ENCODE results near the gene KIAA1755.
A peak's percentile ranks its signal among the peaks of the same experiment; 100 is the strongest.

Gene KIAA1755

DNA sequence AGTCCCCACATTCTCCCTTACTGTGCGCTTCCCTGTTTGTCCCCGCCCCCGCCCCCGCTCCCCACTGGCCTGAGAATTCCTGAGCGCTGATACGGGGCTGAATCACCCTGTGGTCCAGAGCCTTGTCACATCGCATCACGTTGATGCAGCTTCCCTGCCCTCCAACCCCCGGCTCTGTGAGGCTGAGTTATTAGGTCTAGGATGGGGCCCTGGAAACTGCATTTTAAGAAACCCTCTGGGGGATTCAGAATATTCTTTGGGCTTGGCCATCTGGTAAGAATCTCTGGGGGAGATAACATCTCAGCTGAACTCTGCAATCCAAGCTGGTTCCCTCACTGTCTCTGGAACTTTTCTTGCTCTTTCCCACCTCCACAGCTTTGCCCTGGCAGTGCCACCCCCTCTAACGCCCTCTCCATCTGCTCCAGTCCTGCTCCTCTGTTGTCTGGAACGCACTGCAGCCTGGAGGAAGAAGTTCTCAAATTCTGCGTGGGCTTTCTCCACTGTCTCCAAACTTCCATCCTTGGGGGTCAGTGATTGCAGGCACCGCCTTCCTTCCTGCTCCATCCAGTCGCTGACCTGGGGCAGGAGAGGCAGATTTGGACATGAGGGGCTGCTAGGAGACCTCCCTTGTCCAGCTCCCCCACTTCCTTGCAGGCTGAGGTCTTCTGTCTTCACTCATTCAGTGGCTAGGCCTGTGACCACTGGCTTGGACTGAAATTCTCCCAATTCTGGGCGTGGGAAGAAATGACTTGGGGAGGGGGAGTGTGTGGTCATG, 42.6 kb downstream of the KIAA1755 start:
- DNase-seq, result no peak

DNA sequence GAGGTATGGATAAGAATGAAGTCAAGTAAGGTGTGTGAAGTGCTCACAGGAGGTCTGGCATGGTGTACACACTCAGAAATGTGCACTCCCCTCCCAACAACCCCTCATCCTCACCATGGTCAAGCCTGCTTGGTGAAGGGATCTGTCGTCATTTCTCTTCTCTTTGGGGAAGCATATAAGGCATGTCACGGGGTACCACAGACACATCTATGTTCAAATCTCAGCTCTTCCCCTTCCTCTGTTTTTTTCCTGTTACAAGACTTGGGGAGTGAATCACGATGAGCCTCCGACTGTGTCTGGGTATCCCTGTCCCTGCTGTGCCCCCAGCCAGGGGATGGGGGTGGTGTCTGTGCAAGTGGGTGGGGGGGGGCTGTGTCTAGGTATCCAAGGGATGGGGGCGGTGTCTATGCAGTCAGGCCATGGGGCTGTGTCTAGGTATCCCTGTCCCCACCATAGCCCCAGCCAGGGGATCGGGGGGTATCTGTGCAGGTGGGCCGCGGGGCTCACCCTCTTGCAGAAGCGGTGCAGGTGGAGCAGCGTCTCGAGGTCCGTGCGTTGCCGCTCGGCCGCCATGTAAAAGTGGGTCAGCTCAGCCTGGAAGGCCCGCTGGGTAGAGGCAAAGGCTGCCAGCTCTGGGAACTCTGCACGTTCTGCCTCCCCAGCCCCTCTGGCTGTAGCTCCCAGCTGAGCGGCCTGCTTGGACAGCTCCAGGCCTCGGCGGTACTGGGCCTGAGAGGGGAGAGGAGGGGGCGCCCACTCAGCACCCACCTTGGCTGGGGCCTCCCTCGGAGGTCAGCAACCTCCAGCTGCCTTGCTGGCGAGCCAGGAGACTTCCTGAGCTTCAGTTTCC, 43.6 kb downstream of the KIAA1755 start:
- DNase-seq, result no peak

DNA sequence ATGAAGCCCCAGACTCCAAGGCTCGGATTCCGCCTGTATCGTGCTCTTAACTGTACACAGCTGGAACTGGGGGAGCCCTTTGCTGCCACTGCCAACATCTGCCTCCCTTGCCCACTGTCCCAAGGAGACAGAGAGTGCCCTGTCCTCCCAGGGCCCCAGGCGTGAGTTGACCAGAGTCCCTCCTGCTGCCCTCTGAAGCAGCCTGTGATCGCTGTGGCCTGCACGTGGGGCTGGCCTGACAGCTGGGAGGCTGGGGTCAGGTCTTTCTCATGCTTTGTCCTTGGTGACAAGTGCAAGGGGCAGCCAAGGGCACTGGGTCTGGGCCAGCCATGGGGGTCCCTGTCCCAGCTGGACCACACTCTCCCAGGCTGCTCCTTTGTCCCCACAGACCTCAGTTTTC, 44.3 kb downstream of the KIAA1755 start:
- DNase-seq, result no peak

DNA sequence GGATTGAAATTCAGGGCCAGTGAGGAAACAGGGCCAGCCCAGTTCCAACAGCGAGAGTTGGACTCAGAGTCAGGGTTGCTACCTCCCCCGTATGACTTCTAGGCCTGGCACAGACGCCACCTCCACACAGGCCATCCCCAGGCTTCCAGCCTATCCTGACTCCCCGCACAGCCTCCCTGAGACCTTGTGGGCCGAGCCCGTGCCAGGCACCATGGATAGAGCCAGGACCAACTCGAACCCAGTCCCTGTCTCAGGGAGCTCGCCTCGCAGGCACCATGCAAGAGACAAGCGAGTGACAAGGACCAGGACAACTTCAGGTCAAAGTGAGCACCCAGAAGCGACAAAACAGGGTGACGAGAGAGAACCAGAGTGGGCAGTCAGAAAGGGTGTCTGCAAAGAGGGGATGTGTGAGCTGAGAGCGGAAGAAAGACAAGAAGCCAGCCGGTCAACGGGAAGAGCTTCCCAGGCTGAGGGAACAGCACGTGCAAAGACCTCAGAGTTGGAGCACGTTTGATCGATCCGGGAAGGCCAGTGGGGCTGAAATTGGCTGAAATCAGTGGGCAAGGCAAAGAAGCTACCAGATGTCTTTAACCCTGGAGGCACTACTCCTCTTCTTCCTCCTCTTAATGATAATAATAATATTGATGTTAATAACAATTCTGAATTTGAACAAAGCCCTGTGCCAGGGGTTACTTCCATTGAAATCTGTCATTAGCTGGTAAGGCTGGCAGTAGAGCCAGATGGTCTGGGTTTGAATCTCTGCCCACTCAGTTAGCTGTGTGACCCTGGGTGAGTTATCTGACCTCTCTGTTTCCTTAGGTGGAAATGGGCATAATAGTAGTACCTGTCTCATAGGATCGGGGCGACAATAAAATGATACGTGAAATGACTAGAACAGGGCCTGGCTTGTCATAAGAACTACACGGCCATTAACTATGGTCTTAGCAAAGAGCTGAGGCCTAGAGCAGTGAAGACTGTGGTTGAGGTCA, 45.0 kb downstream of the KIAA1755 start:
- DNase-seq, result no peak

DNA sequence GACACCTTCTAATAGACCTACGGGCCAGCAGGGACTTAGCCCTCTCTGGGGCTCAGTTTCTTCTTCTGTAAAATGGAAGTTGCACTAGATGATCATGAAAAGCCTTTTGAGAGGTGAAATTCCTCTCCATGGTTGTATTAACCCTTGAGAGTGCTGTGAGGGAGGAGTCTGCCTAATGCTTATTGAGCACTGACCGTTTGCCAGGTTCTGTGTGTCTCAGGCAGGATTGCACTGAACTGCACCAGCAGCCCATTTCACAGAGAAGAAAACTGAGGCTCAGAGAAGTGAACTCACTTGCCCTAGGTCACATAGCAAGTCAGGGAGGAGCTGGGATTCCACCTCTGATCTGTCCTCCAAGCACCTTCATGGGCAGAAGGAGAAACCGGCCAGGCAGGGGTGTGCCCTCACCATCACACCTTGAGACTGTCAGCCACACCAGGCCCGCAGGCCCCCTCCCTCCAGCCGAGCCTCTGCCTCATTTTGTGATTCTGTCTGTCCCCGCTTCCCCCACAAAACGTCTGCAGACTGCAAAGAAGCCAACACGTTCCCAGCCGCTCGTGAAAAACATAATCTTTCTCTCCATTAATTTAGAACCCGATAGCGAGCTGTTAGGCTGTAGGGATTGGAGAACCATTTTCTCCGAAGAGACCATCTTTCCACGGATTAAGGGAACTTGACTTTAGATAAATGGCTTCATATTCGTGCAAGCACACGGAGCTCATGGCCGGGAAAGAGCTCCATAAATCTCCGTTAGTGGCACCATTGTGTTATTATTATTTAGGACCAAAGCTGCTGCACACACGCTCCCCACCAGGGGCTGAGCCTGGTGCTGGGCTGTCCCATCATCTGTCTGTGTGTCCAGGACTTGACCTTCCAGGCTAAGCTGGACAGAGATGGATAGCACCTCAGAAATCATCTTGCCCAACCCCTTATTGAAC, 46.0 kb downstream of the KIAA1755 start:
- no peak for DNase-seq

DNA sequence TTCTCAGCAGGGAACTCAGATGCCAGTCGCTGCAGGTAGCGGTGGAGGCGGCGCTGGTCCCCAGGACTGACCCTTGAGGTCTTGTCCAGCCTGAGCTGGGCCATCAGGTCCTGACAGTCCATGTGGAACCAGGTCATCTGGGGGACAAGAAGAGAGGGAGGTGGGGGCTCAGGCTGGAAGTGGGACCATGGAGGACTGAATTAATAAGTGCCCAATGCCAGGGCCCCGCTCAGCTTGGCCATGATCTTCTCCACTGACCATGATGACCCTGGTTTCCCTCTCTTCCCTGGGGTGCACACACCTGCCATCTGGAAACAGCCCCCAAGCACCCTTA, 47.0 kb downstream of the KIAA1755 start:
- DNase-seq, result no peak

DNA sequence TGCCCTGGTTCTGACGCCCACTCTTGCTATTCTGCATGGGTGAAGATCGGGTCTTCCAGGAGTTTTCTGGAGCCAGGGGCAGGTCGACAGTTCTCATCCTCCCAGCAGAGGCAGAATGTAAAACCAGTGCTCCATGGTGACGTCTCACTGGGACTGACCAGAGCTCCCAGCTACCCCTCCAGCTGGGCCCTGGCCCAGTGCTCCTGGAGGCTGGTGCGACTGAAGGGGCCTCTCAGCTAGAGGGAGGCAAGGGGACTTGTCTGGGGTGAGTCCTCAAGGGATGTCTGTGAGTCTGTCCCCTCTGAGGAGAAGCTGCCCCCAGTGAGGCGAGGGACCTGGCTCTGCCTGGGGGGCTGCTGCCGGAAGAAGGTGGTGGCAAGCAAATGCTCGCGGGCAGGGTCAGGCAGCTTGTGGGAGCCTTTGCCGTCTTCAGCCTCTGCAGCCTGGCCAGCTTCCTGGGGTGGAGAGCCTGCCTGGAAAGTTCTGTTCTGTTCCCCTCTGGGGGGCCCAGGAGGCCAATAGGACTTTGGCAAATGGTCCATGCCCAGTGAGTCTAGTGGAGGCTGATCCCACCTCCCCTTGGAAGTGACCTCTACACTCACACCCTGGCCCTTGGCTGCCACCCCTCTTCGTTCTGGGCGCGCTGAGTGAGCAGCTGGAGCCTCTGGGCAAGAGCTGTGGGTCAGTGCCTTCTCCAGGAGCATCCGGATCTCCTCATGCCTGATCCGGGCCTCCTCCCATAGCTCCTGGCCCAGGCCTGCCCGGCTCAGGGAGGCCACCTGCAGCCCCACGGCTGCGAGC, 47.5 kb downstream of the KIAA1755 start:
- DNase-seq, result no peak

DNA sequence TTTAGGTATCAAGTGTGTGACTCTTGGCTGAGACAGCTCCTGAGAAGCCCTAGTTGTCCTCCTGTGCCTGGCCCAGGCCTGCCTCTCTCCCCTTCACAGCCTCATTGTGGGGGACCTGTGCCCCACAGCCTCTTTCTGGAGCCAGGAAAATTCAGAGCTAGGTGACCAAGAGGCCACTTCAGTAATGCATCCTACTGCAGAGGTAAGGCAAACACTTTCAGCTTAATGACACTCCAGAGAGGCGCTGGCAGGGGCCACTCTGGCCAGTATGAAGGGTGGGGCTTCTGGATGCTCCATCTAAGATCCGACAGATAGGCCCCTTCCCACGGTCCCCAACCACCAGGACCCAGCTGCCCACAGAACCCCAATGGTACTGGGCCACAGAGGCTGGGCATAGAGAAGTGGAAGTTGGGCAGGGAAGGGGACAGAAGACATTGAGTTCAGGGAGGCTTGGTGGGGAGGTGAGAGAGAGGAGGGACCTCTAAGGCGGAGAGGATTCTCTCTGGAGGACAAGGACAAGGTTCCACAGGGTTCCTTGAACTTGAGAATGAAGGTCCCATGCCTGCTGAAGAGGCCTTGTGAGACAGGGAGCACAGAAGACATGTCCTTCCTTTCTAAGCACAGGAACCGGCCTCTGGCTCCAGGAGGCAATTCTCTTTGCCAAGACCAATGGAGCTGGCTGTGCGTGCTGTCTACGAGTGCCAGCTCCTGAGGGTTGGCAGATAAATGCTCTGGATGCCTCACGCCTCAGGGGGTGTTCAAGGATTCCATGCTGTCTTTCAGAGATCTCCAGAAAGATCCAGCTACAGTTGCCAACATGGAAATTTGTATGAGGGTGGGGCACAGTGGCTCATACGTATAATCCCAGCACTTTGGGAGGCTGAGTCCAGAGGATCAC, 49.1 kb downstream of the KIAA1755 start:
- no peak for DNase-seq

DNA sequence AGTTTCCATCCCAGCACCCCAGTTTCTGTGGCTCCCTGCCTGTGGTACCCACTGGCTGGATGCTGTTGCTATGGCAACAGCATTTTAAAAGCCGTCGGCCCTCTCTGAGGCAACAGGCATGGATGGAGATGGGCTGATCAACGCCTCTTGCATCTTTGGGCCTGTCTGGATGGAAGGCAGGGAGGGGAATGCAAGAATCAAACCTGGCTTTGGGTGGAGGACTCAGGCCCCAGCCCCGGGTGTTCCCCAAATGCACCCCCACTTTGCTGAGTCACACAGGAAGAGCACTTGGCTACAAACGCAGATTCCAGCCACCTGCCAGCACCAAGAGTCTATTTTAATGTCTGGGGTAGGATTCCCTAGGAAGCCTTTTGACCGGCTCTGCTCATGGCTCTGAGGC, 49.8 kb downstream of the KIAA1755 start:
- DNase-seq, result no peak

DNA sequence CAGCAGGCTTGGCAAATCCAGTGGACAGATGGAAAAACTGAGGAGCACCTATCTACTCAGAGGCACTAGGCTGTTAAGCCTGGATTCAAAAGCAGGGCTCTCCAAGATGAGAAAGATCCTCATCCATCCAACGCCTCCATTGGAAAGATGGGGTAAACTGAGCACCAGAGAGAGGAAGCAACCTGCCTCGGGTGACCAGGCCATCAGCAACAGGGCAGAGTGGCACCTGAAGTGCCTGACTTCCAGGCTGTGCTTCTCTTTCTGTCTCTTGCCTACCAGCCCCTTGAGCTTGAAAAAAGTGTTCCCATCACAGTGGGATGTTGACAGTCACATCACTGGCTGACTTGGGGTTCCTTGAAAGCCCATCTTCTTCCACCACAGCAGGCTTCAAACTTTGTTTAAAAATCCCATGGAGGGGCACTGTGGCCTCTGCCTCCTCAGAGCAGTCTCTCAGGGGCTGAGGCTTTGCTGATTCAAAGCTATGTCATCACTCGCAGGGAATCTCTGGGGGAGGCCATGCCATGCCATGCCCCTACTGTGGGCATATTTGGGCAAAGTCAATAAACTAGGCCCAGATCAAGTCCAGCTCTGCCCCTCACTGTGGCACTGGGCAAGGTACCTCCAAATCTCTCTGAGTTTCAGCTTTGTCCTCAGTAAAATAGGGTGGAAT, 50.7 kb downstream of the KIAA1755 start:
- DNase-seq, result no peak

DNA sequence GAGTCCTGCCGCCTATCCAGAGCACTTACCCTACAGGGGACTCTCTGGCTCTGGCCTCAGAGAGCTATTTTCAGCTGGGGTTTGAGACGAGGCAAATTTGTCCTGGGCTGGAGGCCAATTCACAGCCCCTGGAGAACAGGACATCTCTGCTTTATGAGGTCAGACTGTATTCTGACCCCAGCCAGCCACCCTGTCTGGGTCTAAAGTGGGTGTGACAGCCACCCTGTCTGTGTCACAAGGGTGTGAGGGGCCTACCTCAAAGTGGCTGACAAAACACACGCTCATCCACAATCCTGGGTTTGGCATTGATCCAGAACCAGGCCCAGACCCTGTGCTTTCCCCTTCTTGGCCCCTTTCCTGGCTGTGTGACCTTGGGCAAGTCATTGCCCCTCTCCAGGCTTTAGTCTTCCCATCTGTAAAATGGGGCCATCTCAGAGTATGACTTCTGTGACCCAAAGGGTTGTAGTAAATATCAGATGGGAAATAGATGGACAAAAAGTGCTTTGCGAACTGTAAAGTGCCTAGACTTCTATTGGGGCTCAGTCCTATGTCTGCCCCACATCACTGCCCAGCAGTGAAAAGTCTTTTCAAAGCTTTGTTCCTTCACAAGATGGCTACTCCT, 51.4 kb downstream of the KIAA1755 start:
- no peak for DNase-seq

DNA sequence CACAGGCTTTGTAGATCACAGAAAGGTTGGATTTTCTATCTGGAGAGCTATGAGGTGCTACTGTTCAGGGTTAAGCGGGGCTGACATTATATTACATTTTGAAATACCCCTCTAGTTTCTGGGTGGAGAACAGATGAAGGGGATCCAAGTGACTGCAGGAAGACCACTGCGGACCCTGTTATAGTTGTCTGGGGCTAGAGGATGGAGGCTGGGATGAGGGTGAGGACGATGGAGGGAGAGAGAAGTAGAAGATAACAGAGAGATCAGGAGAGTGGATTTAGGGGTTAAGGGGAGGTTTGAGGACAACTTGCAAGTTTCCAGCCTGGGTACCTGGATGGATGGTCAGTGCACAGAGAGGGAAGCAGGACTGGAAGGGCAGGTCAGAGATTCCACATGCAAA, 52.0 kb downstream of the KIAA1755 start:
- DNase-seq, result no peak

DNA sequence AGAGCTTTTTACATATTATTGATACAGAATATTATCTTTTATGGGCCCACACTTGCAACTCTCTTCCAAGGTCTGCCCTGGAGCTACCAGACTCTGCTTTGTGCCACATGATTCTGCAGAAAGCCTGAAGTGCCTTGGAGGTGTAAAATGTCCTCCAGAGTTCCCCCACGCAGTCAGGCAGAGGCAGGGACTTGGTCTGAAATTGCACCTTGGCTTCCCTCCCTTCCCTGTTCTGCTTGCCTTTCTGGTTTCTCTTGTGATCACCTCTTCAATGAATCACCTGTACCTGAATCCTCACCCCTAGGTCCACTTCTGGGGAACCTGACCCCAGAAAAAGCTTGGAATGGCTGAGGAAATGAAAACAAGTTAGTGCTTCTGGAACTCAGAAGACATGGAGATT, 52.4 kb downstream of the KIAA1755 start:
- DNase-seq, result no peak

DNA sequence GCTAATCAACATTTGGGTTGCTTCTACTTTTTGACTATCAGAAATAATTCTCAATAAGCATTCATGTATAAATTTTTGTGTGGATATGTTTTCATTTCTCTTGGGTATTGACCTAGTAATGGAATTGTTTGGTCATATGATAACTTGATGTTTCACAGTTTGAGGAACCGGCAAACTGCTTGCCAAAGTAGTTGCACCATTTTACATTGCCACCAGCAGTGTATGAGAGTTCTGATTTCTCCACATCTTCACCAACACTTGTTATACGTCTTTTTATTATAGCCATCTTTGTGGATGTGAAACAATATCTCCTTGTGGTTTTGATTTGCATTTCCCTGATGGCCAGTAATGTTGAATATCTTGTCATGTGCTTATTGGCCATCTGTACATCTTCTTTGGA, 52.9 kb downstream of the KIAA1755 start:
- DNase-seq, result no peak

DNA sequence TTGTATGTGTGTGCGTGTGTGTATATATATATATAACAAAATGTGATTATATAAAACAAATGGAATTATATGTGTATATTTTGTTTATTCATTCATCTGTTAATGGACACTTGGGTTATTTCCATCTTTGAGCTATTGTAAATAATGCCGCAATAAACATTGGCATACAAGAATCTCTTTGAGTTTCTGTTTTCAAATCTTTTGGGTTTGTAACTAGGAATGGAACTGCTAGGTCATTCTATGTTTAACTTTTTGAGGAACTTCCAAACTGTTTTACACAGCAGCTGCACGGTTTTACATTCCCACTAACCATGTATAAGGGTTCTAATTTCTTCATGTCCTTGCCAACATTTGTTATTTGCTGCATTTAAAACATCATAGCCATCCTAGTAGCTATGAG, 55.5 kb downstream of the KIAA1755 start:
- DNase-seq, result peak; percentile 46

DNA sequence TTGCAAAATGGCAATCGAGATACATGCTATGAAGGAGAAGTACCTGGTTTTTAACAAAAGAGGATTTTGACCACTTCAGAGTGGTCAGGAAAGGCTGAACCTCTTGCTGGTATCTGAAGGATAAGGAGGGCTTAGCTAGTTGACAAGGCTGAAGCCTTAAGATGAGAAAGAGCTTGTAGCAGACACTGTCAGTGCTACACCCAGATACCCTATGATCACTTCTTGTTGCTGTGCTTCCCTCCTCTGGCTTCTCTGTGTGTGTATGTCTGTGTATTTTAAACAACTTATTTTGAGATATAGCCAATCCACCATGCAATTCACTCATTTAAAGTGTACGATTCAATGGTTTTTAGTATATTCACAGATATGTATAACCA, 56.6 kb downstream of the KIAA1755 start:
- DNase-seq, result no peak

DNA sequence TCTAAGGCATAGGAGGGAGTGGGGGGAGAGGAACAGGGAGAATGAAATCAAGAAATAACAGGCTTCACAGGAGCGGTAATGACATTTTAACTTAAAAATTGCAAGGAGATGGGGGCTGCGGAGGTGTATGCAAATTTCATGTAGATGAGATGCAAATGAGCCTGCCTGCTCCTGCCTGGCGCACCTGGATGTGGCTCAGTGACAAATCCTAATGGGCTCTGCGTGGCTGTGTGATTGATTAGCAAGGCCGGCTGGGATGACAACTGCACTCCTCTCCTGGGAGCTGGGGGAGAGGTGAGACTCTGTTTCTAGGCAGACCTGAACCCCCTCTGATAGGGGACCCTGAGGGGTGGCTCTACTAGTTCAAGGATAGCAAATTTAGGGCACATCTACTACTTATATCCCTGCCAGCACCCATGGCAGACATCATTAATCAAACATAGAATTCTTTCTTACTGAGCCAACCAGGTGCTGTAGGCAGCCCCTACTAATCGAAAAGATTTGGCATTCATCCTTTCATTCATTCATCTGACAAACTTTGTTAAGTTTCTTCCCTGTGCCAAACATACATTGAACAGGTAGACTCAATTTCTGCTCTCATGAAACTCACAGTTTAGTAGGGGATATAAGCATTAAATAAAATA, 57.1 kb downstream of the KIAA1755 start:
- no peak for DNase-seq

DNA sequence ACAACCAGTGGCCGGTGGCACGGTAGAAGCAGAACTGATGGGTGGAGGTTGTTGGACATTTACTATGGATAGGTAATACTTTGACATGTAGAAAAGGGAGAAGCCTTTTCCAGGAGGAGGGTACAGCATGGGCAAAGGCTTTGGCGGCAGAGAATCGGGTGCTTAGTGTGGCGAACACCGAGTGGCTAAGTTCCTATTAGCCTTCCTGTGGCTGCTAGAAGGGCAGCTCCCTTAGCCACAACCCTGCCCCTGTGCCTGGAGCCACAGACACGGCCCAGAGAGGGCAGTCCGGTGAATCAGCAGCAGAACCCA, 57.6 kb downstream of the KIAA1755 start:
- DNase-seq, result no peak
